Left forelimb (tissue), 1 donor: ENCODE measurements around the gene UVSSA.
"Not testable (repeated sequence)": the region's sequence is repeated elsewhere in the genome, so short reads cannot be mapped to it uniquely, and the experiment has no call there.

Source experiments
- DNase-seq: peaks from one replicate; pipeline ENCODE4 v3.0.0-alpha.2; 2018; ENCODE audit warnings: low spot score

UVSSA gene

GRCh38 chr4:1330761-1331590 is 16.0 kb upstream of the UVSSA start:
- DNase-seq: no peak

DNA sequence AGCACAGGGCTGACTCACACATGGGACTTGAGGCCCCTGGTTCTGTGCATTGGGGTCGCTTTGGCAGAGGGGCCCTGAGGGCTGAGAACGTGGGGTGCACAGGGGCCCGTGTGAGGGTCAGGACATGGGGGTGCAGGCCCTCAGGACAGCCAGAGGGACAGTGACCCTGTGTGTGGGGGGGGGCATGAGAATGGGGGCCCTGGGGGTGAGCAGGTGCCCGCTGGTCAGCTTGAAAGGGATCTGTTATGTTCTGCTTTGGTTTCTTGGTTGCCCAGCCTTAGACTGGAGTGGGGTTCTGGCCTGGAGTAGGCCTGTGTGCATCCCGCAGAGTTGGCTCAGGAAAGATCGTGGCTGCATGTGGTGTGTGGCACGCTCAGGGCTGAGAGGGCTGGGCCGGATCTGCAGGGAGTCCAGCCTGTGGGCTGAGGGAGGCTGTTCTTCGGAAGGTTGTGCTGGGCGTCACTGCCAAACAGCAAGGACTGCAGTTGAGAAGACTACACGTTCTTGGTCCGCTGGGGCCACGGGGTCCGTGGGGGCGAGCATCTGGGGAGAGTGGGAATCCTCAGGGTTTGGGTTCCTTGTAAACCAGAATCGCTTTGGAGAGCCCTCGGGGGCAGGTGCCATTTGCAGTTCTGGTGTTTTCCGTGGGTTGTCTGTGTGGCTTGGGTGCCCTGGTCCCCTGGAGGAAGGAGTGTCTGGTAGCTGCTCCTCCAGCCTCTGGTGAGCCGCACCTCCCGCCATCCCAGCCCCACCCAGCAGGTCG is 15.2 kb upstream of the UVSSA start:
- DNase-seq: no peak

DNA sequence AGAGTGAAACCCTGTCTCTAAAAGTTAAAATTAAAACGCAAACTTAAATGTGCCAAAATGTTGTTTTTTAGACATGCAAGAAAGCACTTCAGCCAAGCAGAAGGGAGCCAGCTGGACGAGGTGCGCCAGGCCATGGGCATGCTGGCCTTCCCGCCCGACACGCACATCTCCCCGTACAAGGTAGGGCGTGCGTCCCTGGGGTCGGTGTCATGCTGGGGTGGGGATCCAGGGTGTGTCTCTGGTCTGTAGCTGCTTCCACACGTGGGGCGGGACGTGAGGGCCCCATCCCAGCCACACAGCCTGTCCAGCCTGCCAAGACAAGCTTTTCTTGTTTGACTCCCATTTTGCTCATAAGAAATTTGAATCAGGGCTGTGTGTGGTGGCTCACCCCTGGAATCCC is 14.3 kb upstream of the UVSSA start:
- DNase-seq: no peak

GRCh38 chr4:1333256-1333655 is 13.8 kb upstream of the UVSSA start:
- DNase-seq: no peak

DNA sequence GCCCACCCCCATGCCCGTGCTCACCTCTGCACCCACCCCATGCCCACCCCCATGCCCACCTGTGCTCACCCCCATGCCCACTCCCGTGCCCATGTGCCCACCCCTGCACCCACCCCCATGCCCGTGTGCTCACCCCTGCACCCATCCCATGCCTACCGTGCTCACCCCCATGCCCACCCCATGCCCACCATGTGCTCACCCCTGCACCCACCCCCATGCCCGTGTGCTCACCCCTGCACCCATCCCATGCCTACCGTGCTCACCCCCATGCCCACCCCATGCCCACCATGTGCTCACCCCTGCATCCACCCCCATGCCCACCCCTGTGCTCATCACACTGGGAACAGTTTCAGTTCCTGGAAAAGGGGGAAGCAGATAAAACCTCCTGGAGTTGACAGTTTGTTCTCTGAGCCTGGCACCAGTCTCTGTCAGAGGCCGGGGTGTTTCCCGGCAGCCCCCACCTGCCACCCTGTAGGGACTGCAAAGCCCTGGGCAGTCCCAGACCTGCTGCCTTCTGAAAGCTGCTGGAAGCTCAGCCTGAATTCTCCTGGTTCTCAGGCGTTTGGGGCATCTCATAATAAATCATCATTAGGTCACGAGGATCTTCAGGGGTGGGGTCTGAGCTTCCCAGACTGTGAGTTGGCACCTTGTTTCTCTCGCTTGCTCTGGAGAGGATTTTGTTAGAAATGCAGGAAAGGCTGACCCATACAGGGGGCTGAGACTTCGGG is 13.0 kb upstream of the UVSSA start:
- DNase-seq: not testable (repeated sequence)

DNA sequence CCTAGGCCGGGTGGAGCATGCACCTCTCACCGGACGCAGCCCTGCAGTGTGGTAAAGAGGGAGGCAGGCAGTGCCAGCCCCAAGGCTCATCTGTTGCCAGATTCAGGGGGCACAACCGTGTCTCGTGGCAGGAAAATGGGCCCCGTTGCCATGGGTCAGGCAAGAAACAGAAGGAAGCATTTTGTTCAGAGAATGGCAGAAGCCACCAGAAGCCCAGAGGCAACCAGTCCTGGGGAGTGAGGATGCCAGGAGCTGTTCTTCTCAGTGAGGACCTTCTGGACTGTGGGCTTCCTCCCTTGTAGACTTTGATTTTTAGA is 12.5 kb upstream of the UVSSA start:
- no peak for DNase-seq

DNA sequence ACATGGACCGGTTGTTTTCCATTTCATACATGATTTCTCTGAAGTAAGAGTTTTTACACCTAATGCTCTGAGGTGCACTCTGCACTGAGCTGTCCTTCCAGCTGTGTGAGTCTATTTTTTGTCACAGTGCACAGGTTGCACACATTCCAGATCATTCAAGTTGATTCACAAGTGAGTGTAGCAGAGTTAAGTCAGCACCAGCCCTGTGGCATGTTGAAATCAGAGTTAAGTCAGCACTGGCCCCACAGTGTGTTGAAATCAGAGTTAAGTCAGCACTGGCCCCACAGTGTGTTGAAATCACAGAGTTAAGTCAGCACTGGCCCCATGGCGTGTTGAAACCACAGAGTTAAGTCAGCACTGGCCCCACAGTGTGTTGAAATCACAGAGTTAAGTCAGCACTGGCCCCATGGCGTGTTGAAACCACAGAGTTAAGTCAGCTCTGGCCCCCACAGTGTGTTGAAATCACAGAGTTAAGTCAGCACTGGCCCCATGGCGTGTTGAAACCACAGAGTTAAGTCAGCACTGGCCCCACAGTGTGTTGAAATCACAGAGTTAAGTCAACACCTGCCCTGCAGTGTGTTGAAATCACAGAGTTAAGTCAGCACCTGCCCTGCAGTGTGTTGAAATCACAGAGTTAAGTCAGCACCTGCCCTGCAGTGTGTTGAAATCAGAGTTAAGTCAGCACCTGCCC is 11.7 kb upstream of the UVSSA start:
- DNase-seq: not testable (repeated sequence)

DNA sequence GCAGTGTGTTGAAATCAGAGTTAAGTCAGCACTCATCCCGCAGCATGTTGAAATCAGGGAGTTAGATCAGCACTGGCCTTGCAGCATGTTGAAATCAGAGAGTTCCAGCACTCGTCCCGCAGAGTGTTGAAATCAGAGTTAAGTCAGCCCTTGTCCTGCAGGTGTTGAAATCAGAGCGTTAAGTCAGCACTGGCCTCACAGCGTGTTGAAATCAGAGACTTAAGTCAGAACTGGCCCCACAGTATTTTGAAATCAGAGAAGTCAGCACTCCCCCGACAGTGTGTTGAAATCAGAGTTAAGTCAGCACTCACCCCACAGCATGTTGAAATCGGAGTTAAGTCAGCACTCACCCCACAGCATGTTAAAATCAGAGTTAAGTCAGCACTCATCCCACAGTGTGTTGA is 10.9 kb upstream of the UVSSA start:
- no peak for DNase-seq

DNA sequence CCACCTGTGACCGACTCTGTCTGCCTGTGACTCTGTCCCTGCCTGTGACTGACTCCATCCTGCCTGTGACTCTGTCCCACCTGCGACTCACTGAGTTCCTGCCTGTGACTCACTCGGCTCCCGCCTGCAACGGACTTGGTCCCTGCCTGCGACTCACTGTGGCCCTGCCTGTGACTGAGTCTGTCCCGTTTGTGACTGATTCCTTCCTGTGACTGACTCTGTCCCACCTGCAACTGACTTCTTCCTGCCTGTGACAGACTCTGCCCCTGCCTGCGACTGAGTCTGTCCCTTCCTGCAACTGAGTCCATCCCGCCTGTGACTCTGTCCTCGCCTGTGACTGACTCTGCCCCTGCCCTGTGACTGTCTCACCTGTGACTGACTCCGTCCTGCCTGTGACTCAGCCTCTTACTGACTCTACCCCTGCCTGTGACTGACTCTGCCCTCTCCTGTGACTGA is 9.6 kb upstream of the UVSSA start:
- DNase-seq: no peak

DNA sequence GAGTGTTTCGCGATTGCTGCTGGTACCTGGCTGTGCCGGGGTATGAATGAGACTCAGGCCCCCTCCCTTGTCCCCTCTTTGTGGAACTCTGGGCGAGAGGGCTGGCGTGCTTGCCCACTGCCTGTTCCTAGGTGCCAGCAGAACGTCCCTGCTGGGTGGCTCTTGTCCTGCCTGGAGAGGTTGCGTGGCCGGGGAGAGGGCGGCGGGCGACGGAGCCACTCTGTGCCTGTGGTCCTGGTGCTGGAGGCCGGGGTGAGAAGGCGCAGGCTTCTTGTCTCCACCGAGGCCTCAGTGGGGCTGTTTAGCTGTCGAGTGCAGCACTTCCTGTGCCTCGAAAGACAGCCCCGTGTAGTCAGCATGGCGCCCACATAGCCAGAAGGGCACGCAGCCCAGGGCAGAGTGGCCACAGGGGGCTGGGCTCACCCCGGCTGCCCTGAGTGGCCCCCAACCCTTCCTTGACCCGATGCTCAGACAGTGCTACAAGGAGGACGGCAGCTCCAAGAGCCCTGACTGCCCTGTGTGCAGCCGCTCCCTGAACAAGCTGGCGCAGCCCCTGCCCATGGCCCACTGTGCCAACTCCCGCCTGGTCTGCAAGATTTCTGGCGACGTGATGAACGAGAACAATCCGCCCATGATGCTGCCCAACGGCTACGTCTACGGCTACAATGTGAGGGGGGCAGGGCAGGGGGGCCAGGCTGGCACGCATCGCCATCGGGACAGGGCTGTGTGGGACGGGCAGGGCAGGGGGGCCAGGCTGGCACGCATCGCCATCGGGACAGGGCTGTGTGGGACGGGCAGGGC is 8.9 kb upstream of the UVSSA start:
- DNase-seq: no peak

GRCh38 chr4:1338752-1339414 is 8.1 kb upstream of the UVSSA start:
- no peak for DNase-seq

- DNase-seq: no peak
These were observed 7.5 kb upstream of the UVSSA start for GRCh38 chr4:1339489-1339888.

DNA sequence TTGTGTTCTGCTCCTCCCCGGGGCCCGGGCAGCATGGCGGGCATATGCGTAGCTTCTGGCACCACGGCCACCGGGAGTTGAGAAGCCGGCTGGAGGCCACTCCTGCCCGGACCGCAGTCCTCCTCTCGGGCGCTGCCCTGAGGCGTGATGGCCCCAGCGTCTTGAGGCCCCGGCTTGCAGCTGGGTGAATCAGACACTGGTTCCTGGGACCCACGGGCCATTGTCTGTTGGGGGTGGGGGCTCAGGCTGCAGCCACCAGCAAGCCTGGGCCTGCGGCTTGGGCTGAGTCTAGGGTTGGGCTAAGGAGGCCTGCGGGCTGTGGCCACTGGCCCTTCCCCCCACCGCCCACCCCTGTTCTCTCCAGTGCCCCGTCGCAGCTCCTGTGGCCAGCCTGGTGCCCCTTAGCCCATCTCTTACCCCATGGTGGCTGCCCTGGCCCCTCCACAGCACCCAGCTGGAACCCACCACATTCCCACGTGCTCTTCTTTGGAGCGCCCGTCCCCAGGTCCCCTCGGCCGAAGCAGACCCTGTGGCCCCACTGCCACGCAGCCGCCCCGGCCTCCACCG is 6.7 kb upstream of the UVSSA start:
- no peak for DNase-seq

- DNase-seq: no peak
These were observed 6.1 kb upstream of the UVSSA start for GRCh38 chr4:1340861-1341260.

DNA sequence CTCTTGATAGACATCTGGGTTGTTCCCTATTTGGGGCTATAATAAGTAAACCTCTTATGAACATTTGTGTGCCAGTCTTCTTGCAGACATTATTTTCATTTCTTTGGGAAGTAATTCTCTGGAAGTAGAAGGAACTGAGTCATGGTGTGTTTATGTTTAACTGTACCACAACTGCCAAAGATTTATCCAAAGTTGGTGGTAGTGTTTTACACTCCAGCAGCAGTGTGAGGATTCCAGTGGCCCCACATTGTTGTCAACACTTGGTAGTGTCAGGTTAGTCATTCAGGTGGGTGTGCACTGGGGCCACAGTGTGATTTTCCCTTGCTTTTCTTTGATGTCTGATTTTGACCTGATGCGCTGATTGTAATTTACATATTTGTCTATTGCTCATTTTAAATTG is 5.0 kb upstream of the UVSSA start:
- no peak for DNase-seq

DNA sequence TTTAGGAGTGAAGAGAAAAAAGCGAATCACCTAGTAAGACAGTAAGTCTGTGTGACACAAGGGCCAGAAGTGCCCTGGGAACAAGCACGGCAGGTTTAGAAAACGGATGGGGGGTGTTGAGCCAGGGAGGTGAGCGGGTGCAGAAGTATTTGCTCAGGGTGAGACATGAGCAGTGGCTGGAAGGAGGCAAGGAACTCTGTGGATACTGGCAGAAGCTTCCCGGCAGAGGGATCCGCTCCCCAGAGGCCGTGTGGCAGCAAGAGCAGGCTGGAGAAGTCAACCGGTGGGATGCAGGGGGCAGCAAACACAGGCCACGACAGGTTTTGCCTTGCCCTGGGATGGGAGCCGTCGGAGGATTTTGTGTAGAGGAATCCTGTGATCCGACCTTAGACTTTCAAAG is 2.3 kb upstream of the UVSSA start:
- DNase-seq: no peak

DNA sequence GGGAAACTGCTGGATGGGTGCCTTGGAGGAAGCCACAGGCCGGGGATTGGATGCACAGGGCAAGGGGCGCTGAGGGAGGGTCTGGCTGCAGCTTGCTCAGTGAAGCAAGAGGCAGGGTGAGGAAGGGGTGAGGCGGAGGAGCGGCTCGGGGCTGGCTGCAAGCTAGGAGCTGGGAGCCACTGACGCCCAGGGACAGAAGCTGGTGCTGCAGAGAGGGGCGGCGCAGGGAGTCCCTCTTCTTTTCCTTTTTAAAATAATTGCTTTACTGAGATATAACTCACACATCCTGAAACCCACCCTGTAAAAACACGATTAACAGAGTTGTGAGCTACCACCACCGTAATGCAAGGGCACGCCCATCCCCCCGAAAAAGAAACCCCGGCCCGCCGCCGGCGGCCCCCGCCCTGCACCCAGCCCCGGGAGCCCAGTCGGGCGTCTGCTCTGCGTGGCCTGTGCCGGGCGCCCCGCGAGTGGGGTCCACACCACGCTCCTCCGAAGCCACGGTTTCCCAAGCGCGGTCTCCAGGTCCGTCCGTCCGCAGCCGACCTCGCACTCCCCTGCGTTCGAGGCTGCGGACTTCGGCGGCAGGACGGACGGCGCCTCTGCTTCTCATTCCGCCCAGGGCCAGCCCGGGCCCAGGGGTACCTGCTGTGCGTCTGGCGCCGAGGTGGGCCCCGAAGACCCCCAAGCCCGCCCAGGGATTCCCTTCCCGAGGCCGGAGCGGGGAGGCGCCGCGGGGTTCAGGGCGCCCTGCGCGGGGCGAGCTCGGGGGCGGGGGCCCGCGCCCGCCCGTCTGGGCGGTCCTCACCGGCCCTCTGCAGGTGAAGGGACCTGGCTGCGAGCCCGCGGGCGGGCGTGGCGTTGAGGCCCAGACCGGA is 866 bp upstream of the UVSSA start:
- DNase-seq: peak; percentile 80

DNA sequence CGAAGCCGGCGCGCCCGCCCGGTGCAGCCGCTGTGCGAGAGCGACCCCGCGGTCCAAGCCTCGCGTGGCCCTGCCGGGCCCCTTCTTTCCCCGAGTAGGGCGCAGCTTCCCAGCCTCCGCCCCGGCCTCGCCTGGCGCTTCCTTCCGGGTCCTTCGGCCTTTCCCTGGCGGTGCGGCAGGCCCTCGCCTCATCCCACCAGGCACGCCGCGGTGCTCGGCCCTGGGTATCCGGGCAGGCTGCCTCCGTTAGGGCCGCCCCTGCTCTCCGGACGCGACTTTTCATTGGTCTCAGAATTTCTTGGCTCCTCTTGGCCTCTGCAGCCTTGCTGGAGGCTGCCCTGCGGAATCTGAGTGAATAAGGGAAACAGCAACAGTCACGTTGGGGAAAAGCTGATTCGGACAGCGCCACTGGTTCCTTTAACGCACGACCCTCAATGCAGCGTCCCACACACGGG is 429 bp downstream of the UVSSA start:
- peak; percentile 86 for DNase-seq

- no peak for DNase-seq
These were observed 1.1 kb downstream of the UVSSA start for GRCh38 chr4:1348014-1348513.
